Body of pancreas (tissue), 4 donors: ENCODE data around the gene GMPPB.
"Not testable (repeated sequence)": the region's sequence is repeated elsewhere in the genome, so short reads cannot be mapped to it uniquely, and the experiment has no call there.

Experiments used
- CTCF ChIP-seq, 7 experiments: fragments of 450-650 bp in 4 of 7; fragments of 200-600 bp in 3 of 7; sonication (generic) in 3 of 7; IDR thresholded peaks; one replicate each; pipeline ENCODE4 v1.5.1; 2016 to 2019; ENCODE audit warnings: antibody characterized with exemption in 7 of 7
- POLR2A ChIP-seq, 3 donors: fragments of 450-650 bp; IDR thresholded peaks; one replicate each; pipeline ENCODE4 v1.6.1; 2016; ENCODE audit warnings: antibody characterized with exemption in 3 of 3, mild to moderate bottlenecking in 2 of 3

GRCh38 chr3:49684453-49684852, 39.3 kb downstream of the GMPPB start:
- TF ChIP-seq CTCF, POLR2A (IDR thresholded peaks at IDR 0.05): not testable (repeated sequence)
